ENCODE results near the gene GDA.

DNA sequence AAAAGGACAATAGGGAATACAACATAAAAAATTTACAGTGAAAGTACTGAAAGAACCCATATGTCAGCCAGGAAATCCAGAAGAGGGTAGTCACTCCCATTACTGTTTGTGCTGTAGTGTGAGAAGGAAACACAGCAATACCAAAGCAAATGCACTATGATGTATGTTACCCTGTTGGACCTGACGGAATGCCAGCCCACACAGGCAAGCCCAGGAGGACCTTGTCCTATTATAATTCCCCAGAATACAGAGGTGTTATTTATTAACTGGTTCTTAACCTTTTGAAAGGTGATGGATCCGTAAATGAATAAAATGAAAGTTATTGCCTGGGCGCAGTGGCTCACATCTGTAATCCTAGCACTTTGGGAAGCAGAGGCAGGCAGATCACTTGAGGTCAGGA is 79.0 kb downstream of the GDA start:
- TF ChIP-seq CEBPB (tag; IDR thresholded peaks at IDR 0.05) = no peak
- no peak for TF ChIP-seq KDM5B (IDR thresholded peaks at IDR 0.05; ENCODE audit: insufficient replicate concordance, low read depth, low read length)
- no peak for TF ChIP-seq FOXP1 (CRISPR knock-in tag; IDR thresholded peaks at IDR 0.05)
- no peak for TF ChIP-seq NR2C2 (CRISPR knock-in tag; IDR thresholded peaks at IDR 0.05)
- TF ChIP-seq NR2C2 (tag; IDR thresholded peaks at IDR 0.05) = no peak
- TF ChIP-seq, protein P1, sequence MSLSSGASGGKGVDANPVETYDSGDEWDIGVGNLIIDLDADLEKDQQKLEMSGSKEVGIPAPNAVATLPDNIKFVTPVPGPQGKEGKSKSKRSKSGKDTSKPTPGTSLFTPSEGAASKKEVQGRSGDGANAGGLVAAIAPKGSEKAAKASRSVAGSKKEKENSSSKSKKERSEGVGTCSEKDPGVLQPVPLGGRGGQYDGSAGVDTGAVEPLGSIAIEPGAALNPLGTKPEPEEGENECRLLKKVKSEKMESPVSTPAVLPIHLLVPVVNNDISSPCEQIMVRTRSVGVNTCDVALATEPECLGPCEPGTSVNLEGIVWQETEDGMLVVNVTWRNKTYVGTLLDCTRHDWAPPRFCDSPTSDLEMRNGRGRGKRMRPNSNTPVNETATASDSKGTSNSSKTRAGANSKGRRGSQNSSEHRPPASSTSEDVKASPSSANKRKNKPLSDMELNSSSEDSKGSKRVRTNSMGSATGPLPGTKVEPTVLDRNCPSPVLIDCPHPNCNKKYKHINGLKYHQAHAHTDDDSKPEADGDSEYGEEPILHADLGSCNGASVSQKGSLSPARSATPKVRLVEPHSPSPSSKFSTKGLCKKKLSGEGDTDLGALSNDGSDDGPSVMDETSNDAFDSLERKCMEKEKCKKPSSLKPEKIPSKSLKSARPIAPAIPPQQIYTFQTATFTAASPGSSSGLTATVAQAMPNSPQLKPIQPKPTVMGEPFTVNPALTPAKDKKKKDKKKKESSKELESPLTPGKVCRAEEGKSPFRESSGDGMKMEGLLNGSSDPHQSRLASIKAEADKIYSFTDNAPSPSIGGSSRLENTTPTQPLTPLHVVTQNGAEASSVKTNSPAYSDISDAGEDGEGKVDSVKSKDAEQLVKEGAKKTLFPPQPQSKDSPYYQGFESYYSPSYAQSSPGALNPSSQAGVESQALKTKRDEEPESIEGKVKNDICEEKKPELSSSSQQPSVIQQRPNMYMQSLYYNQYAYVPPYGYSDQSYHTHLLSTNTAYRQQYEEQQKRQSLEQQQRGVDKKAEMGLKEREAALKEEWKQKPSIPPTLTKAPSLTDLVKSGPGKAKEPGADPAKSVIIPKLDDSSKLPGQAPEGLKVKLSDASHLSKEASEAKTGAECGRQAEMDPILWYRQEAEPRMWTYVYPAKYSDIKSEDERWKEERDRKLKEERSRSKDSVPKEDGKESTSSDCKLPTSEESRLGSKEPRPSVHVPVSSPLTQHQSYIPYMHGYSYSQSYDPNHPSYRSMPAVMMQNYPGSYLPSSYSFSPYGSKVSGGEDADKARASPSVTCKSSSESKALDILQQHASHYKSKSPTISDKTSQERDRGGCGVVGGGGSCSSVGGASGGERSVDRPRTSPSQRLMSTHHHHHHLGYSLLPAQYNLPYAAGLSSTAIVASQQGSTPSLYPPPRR (CRISPR knock-in tag; IDR thresholded peaks at IDR 0.05; ENCODE audit: borderline replicate concordance) = no peak
- TF ChIP-seq, protein P2, sequence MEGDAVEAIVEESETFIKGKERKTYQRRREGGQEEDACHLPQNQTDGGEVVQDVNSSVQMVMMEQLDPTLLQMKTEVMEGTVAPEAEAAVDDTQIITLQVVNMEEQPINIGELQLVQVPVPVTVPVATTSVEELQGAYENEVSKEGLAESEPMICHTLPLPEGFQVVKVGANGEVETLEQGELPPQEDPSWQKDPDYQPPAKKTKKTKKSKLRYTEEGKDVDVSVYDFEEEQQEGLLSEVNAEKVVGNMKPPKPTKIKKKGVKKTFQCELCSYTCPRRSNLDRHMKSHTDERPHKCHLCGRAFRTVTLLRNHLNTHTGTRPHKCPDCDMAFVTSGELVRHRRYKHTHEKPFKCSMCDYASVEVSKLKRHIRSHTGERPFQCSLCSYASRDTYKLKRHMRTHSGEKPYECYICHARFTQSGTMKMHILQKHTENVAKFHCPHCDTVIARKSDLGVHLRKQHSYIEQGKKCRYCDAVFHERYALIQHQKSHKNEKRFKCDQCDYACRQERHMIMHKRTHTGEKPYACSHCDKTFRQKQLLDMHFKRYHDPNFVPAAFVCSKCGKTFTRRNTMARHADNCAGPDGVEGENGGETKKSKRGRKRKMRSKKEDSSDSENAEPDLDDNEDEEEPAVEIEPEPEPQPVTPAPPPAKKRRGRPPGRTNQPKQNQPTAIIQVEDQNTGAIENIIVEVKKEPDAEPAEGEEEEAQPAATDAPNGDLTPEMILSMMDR (IDR thresholded peaks at IDR 0.05 in 2 of 3, conservative IDR thresholded peaks at IDR 0.05 in 1 of 3; ENCODE audit: insufficient read depth in 2 of 3, low read depth in 1 of 3, low read length in 3 of 3) = no peak
- TF ChIP-seq FOSL1 (tag; conservative IDR thresholded peaks at IDR 0.05) = no peak
